ENCODE data around the gene APOL2. TPM values are rescaled to one million over a fixed set of nuclear protein-coding genes. Genes with fewer than 3 reads are reported as not detected.
"Not testable (repeated sequence)": the region's sequence is repeated elsewhere in the genome, so short reads cannot be mapped to it uniquely, and the experiment has no call there.

APOL2 gene
- total RNA-seq, 1 donor from 2014 or later, result 15.7 TPM

GRCh38 chr22:36204632-36205015 lies 34.7 kb downstream of the APOL2 start:
- Mint-ChIP-seq H3K27ac (ENCODE audit: unreplicated experiment) (peak overlapping the region; percentile 47), H3K9me3 (no peaks in the 10 kb centered on the region), H3K4me3 (no peak overlapping the region), H3K27me3 (ENCODE audit: low read depth) (no peaks in the 10 kb centered on the region), H3K36me3 (ENCODE audit: low read depth) (peaks cover 2% of the 10 kb centered on the region), H3K4me1 (peaks cover 8% of the 10 kb centered on the region)
- DNase-seq (ENCODE audit: low read depth, low spot score), result no peak
- no peak for TF ChIP-seq CTCF (conservative IDR thresholded peaks at IDR 0.05)

GRCh38 chr22:36204001-36204631 lies 35.2 kb downstream of the APOL2 start:
- Mint-ChIP-seq H3K27ac (ENCODE audit: unreplicated experiment) (no peak overlapping the region), H3K4me3 (no peak overlapping the region), H3K4me1 (peaks cover 11% of the 10 kb centered on the region), H3K36me3 (ENCODE audit: low read depth) (peaks cover 1% of the 10 kb centered on the region), H3K9me3 (no peaks in the 10 kb centered on the region), H3K27me3 (ENCODE audit: low read depth) (no peaks in the 10 kb centered on the region)
- no peak for TF ChIP-seq CTCF (conservative IDR thresholded peaks at IDR 0.05)
- no peak for DNase-seq (ENCODE audit: low read depth, low spot score)

DNA sequence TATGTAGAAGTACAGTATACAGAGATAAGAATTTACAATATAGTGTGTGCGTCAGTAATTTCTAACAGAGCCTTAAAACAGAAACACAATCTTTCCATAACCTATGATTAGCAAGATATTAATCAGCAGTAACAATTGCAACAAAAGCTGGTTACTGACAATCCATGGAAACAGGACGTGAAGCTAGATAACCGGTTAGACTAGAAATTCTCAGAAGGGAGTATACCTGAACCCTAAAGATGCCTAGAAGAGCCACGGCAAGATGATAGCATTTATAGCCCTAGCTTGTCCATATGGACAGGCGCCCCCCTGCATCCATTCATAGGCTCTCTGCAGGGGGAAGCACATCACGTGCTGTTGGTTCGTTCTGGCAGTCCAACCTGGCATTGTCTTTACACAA lies 35.9 kb downstream of the APOL2 start:
- not testable (repeated sequence) for H3K36me3 Mint-ChIP-seq (ENCODE audit: low read depth); H3K4me3 Mint-ChIP-seq; H3K27ac Mint-ChIP-seq (ENCODE audit: unreplicated experiment); H3K9me3 Mint-ChIP-seq; DNase-seq (ENCODE audit: low read depth, low spot score); H3K27me3 Mint-ChIP-seq (ENCODE audit: low read depth)
- peaks cover 13% of the 10 kb centered on the region for H3K4me1 Mint-ChIP-seq

- not testable (repeated sequence) for H3K36me3 Mint-ChIP-seq (ENCODE audit: low read depth); H3K4me3 Mint-ChIP-seq
Measured at GRCh38 chr22:36202906-36203305, 36.4 kb downstream of the APOL2 start.

GRCh38 chr22:36201630-36202319 lies 37.6 kb downstream of the APOL2 start, which contains the start of gene APOL4:
Gene APOL4, minus strand, starts transcription at chr22:36201809. Its CDS starts 75 bp downstream, at chr22:36201734.
- H3K27me3 Mint-ChIP-seq (ENCODE audit: low read depth), result no peaks in the 10 kb centered on the region
- no peak for TF ChIP-seq CTCF (conservative IDR thresholded peaks at IDR 0.05)
- peak within 1 kb of the TSS; percentile 8 for H3K27ac Mint-ChIP-seq (ENCODE audit: unreplicated experiment)
- H3K4me1 Mint-ChIP-seq, result peaks cover 29% of the 10 kb centered on the region
- no peak for DNase-seq (ENCODE audit: low read depth, low spot score)
- no peaks in the 10 kb centered on the region for H3K36me3 Mint-ChIP-seq (ENCODE audit: low read depth)
- H3K9me3 Mint-ChIP-seq, result no peaks in the 10 kb centered on the region
- no peak within 1 kb of the TSS for H3K4me3 Mint-ChIP-seq

More at GRCh38 chr22:36202906-36203305, 36.4 kb downstream of the APOL2 start:
- H3K4me1 Mint-ChIP-seq, result peaks cover 18% of the 10 kb centered on the region
- not testable (repeated sequence) for DNase-seq (ENCODE audit: low read depth, low spot score); H3K9me3 Mint-ChIP-seq; H3K27ac Mint-ChIP-seq (ENCODE audit: unreplicated experiment); H3K27me3 Mint-ChIP-seq (ENCODE audit: low read depth)

GRCh38 chr22:36201025-36201424 lies 38.3 kb downstream of the APOL2 start:
- not testable (repeated sequence) for H3K27ac Mint-ChIP-seq (ENCODE audit: unreplicated experiment); H3K36me3 Mint-ChIP-seq (ENCODE audit: low read depth); H3K9me3 Mint-ChIP-seq; H3K4me3 Mint-ChIP-seq; DNase-seq (ENCODE audit: low read depth, low spot score); H3K27me3 Mint-ChIP-seq (ENCODE audit: low read depth)
- peaks cover 37% of the 10 kb centered on the region for H3K4me1 Mint-ChIP-seq

DNA sequence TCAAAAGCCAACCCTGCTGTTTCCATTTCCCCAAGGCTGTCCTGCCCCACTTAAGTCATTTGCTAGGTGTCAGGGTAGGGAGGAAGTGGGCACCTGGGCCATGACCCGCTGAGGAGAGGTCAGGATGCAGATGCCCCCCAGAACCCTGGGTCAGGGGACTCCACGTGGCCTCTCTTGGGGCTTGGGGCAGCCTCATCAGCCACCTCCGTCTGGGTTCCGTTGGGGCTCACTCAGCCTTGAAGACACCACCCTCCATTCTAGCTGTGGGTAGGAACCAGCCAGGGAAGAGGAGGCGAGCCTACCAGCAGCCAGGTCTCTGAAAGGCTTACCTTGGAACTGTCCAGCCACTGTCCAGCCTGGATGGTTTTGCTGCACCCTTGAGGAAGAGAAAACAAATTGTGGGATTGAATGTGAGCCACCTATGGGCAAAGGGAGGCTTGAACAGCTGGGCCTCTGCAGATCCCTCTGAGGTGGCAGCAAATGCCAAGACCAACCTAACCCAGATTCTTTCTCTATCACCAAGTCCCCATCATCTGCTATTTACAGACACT lies 40.3 kb downstream of the APOL2 start:
- Mint-ChIP-seq H3K27me3 (ENCODE audit: low read depth) (no peaks in the 10 kb centered on the region), H3K4me1 (peaks cover 47% of the 10 kb centered on the region), H3K27ac (ENCODE audit: unreplicated experiment) (no peak overlapping the region), H3K9me3 (no peaks in the 10 kb centered on the region), H3K4me3 (no peak overlapping the region), H3K36me3 (ENCODE audit: low read depth) (no peaks in the 10 kb centered on the region)
- DNase-seq (ENCODE audit: low read depth, low spot score), result no peak
- no peak for TF ChIP-seq CTCF (conservative IDR thresholded peaks at IDR 0.05)
